Measurements from ENCODE around the gene CST1.
"Not testable (repeated sequence)": the region's sequence is repeated elsewhere in the genome, so short reads cannot be mapped to it uniquely, and the experiment has no call there.

The CST1 gene, protein sequence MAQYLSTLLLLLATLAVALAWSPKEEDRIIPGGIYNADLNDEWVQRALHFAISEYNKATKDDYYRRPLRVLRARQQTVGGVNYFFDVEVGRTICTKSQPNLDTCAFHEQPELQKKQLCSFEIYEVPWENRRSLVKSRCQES

GRCh38 chr20:23750786-23751185 lies at the start of gene CST1:
Gene CST1, minus strand, starts transcription at chr20:23750935. Its CDS starts 69 bp downstream, at chr20:23750866.
- not testable (repeated sequence) for DNase-seq (ENCODE audit: low read depth in 2 of 2)

GRCh38 chr20:23799216-23799847 lies 48.6 kb upstream of the CST1 start:
- DNase-seq (ENCODE audit: low read depth in 2 of 2), result peak in 1 of 2 experiments; percentile 15

DNA sequence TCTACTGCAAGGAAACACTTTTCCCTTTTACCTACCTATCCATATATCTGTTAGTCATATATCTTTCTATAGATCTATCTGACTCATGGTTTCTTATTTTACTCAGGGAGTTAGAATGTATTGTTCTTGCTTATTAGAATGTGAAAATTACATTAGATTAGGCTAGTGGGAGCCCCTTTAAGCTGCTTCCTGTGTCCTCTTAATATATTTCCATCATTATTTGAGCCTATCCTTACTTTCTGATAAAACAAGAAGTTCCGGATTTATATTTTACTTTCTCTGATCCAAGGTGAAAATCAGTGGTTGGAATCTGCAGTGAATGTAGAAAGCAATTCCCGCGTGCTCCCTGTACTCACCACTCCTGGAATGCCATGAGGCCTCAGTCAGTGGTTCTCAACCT lies 44.8 kb upstream of the CST1 start:
- no peak for DNase-seq (ENCODE audit: low read depth in 2 of 2)

DNA sequence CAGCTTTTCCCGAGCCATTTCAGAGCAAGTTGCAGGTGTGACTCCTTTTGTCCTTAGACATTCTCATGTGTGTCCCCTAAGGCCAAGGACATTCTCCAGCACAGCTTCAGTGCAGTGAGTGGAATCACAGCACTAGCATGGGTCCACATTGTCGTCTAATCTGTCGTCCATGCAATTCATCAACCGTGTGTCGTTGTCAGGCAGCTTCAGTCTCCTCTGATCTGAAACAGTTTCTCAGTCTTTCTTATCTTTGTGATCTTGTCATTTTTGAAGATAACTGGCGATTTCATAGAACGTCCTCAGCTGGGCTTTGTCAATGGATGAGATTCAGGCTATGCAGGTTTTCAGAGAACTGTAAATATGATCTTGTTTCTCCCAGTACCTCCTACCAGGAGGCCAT lies 44.1 kb upstream of the CST1 start:
- no peak for DNase-seq (ENCODE audit: low read depth in 2 of 2)

GRCh38 chr20:23794065-23794464 lies 43.3 kb upstream of the CST1 start:
- no peak for DNase-seq (ENCODE audit: low read depth in 2 of 2)

- DNase-seq (ENCODE audit: low read depth in 2 of 2), result no peak
Measured at GRCh38 chr20:23783447-23783846, 32.7 kb upstream of the CST1 start.

GRCh38 chr20:23782366-23782983 lies 31.7 kb upstream of the CST1 start:
- peak in 1 of 2 experiments; percentile 4 for DNase-seq (ENCODE audit: low read depth in 2 of 2)

- DNase-seq (ENCODE audit: low read depth in 2 of 2), result not testable (repeated sequence)
Measured at GRCh38 chr20:23778676-23779075, 27.9 kb upstream of the CST1 start.

- DNase-seq (ENCODE audit: low read depth in 2 of 2), result not testable (repeated sequence)
Measured at GRCh38 chr20:23777380-23777779, 26.6 kb upstream of the CST1 start.

- no peak for DNase-seq (ENCODE audit: low read depth in 2 of 2)
Measured at GRCh38 chr20:23776067-23776771, 25.5 kb upstream of the CST1 start.

- no peak for DNase-seq (ENCODE audit: low read depth in 2 of 2)
Measured at GRCh38 chr20:23774081-23774480, 23.3 kb upstream of the CST1 start.

DNA sequence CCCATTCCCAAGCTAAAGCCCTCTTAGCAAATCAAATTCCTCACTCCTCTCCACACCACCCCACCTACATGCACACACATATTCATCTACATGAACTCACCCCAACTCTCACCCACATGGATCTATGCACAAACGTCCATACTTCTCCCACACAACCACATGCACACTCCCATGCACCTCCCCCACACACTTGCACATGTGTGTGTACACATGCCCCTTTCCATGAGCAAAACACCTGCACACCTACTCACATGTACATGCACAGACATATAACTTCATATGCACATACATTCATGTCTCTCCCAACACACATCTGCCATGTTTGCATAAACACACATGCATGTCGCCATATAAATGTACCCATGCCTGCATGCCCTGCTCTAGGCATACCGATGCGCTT lies 22.8 kb upstream of the CST1 start:
- no peak for DNase-seq (ENCODE audit: low read depth in 2 of 2)

DNA sequence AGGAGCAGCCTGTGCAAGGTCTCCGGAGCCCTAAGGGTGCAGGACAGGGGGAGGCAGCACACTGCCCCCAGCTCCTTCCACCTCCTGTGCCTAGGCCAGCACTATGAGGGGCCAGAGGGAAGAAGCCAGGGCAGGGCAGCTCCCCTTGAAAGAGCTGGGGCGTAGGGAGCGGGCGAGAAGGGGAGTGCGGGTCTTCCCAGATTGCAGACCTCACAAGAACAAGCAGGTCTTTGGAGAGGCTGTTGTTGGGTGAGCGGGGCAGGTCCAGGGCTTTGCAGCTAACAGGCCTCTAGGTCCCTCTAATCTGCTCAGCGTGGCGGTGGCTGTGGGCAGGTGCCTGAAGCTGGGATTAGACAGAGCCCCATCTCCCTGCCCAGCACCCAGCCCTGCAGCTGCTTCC lies 22.4 kb upstream of the CST1 start:
- DNase-seq (ENCODE audit: low read depth in 2 of 2), result no peak

- DNase-seq (ENCODE audit: low read depth in 2 of 2), result no peak
Measured at GRCh38 chr20:23772074-23772473, 21.3 kb upstream of the CST1 start.

DNA sequence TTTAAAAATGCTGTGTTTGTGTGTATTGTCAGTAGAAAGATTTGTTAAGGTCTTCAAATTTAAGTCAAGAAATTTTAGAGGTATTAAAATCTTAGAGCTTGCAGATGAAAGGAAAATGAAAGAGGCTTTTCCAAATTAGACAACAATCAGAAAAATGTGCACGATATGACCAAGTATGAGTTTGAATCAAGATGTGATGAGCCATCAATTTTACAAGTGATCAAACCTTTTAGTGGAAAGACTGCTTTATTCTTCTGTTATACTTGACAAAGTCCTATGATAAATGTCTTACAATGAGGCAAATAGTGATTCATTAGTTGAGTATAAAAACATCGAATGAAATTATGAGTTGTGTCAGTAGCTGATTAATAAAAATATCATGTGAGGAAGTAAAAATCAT lies 19.6 kb upstream of the CST1 start:
- DNase-seq (ENCODE audit: low read depth in 2 of 2), result no peak

GRCh38 chr20:23768520-23768919 lies 17.8 kb upstream of the CST1 start:
- not testable (repeated sequence) for DNase-seq (ENCODE audit: low read depth in 2 of 2)

DNA sequence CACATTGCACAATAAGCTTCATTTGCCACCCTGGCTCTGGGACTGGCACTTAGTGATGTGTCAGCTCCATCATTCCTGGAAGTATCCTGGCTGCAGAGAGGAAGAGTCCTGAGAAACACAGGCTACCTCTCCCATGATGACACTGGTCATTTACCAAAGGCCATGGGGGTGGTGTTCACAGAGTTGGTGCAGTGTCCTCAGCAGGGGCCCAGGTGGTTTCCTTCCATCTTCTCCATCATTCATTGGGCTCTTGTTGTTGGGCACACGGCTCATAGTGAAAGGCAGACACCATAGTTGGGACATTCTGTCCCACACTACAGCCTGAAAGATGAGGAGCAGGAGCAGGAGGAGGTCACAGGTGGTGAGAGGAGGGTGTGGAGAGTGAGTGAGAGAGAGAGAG lies 15.8 kb upstream of the CST1 start:
- no peak for DNase-seq (ENCODE audit: low read depth in 2 of 2)

DNA sequence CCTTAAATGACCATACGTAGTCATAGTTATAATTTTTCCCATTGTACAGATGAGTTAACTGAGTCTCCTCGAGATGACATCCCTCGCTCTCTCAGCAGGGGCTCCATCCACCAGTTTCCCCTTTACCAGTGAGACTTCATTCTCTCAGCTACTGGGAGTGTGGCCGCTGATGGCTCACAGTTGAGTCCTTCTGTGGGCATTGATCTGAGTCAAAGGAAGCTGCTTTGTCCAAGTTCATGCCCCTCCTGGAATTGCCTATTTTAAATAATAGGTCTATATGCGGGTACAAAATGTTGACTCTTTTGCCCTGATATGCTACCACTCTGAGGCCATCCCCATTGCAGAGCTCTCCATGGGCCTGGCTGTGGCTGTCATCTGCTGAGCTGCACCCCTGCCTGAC lies 14.8 kb upstream of the CST1 start:
- no peak for DNase-seq (ENCODE audit: low read depth in 2 of 2)

DNA sequence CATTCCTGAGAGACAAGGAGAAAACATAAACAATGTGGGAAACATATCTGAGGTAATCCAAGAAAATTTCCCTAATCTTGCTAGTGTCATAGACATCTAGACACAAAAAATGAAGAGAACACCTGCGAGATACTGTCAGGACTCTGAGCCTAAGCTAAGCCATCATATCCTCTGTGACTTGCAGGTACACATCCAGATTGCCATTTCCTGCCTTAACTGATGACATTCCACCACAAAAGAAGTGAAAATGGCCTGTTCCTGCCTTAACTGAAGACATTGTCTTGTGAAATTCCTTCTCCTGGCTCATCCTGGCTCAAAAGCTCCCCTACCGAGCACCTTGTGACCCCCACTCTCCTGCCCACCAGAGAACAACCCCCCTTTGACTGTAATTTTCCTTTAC lies 13.9 kb upstream of the CST1 start:
- DNase-seq (ENCODE audit: low read depth in 2 of 2), result not testable (repeated sequence)

DNA sequence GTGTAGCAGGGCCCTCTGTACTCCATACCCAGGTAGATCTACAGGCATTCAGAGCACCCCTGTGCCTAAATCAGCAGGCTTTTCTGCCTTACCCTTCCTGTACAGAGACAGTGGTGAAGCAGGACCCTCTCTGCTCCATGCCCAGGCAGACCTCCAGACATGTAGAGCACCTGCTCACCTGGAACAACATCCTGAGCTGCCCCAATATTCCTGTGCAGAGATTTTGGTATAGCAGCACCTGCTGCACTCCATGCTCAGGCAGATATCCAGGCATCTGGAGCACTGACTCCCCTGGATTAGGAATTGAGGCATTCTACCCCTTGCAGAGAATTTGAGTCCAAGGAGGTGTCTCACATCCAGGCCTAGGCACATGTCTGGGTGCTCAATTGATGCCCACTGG lies 12.6 kb upstream of the CST1 start:
- no peak for DNase-seq (ENCODE audit: low read depth in 2 of 2)

GRCh38 chr20:23759306-23759940 lies 8.7 kb upstream of the CST1 start:
- no peak for DNase-seq (ENCODE audit: low read depth in 2 of 2)

- DNase-seq (ENCODE audit: low read depth in 2 of 2), result not testable (repeated sequence)
Measured at GRCh38 chr20:23756792-23757191, 6.1 kb upstream of the CST1 start.
